ENCODE measurements around the gene HDAC7. TPM values are rescaled to one million over a fixed set of nuclear protein-coding genes. Genes with fewer than 3 reads are reported as not detected.
A peak's percentile ranks its signal among the peaks of the same experiment; 100 is the strongest.
"Not testable (repeated sequence)": the region's sequence is repeated elsewhere in the genome, so short reads cannot be mapped to it uniquely, and the experiment has no call there.

HDAC7 gene
- total RNA-seq, 4 donors from 2014 or later = 55.9 to 96.5 (median 59.4) TPM

GRCh38 chr12:47845081-47845480, 25.4 kb upstream of the HDAC7 start:
- TF ChIP-seq POLR2A (IDR thresholded peaks at IDR 0.05) (no peak), CTCF (IDR thresholded peaks at IDR 0.05) (no peak), POLR2AphosphoS5 (IDR thresholded peaks at IDR 0.05) (no peak), EP300 (IDR thresholded peaks at IDR 0.05) (no peak)
- 67 to 94% methylated on average over 1 to 6 of the region's 8 CpGs for WGBS, 2 donors (ENCODE audit: low coverage in 1 of 2)
- Histone ChIP-seq H3K4me1 (peaks cover 0 to 18% (median 0%) of the 10 kb centered on the region in 3 donors), H3K27ac (no peak overlapping the region), H3K36me3 (no peaks in the 10 kb centered on the region), H3K4me3 (no peak overlapping the region), H3K9me3 (no peaks in the 10 kb centered on the region), H3K27me3 (peaks cover 6% of the 10 kb centered on the region)
- ATAC-seq = no peak

GRCh38 chr12:47844264-47845019, 24.7 kb upstream of the HDAC7 start:
- 16 to 42% methylated on average over 5 to 11 of the region's 28 CpGs for WGBS, 2 donors (ENCODE audit: low coverage in 1 of 2)

GRCh38 chr12:47843226-47843980, 23.7 kb upstream of the HDAC7 start:
- H3K4me3 ChIP-seq = no peak overlapping the region
- 90 to 100% methylated on average over 2 to 7 of the region's 25 CpGs for WGBS, 2 donors (ENCODE audit: low coverage in 1 of 2)
- H3K27me3 ChIP-seq = peaks cover 6% of the 10 kb centered on the region
- H3K36me3 ChIP-seq = no peaks in the 10 kb centered on the region
- no peaks in the 10 kb centered on the region for H3K9me3 ChIP-seq
- TF ChIP-seq POLR2AphosphoS5 (IDR thresholded peaks at IDR 0.05) = no peak
- no peak for TF ChIP-seq EP300 (IDR thresholded peaks at IDR 0.05)
- TF ChIP-seq CTCF (IDR thresholded peaks at IDR 0.05) = no peak
- TF ChIP-seq POLR2A (IDR thresholded peaks at IDR 0.05) = no peak
- peaks cover 0 to 22% (median 0%) of the 10 kb centered on the region in 3 donors for H3K4me1 ChIP-seq
- ATAC-seq = no peak
- H3K27ac ChIP-seq = no peak overlapping the region

More at GRCh38 chr12:47844264-47845019, 24.7 kb upstream of the HDAC7 start:
- TF ChIP-seq POLR2A (IDR thresholded peaks at IDR 0.05) = no peak
- Histone ChIP-seq H3K4me3 (no peak overlapping the region), H3K27ac (peak overlapping the region in 1 of 4 donors; percentile 5), H3K36me3 (no peaks in the 10 kb centered on the region), H3K4me1 (peaks cover 0 to 18% (median 0%) of the 10 kb centered on the region in 3 donors), H3K9me3 (no peaks in the 10 kb centered on the region), H3K27me3 (peaks cover 6% of the 10 kb centered on the region)
- peak; percentile 88 for ATAC-seq

- not testable (repeated sequence) for H3K36me3 ChIP-seq, H3K27ac ChIP-seq, ATAC-seq, H3K4me3 ChIP-seq, H3K27me3 ChIP-seq, H3K9me3 ChIP-seq
- WGBS, 2 donors (ENCODE audit: low coverage in 1 of 2) = 57 to 88% methylated on average over 1 of the region's 12 CpGs
- H3K4me1 ChIP-seq = peaks cover 0 to 31% (median 2%) of the 10 kb centered on the region in 3 donors
Measured at GRCh38 chr12:47842543-47842942, 22.8 kb upstream of the HDAC7 start.

GRCh38 chr12:47841910-47842309, 22.2 kb upstream of the HDAC7 start:
- Histone ChIP-seq H3K4me1 (peaks cover 0 to 37% (median 2%) of the 10 kb centered on the region in 3 donors), H3K9me3 (no peaks in the 10 kb centered on the region), H3K27ac (no peak overlapping the region), H3K4me3 (no peak overlapping the region), H3K36me3 (no peaks in the 10 kb centered on the region), H3K27me3 (peaks cover 6% of the 10 kb centered on the region)
- WGBS, 2 donors (ENCODE audit: low coverage in 1 of 2) = 33 to 58% methylated on average over 3 to 4 of the region's 4 CpGs
- ATAC-seq = no peak
- no peak for TF ChIP-seq POLR2AphosphoS5 (IDR thresholded peaks at IDR 0.05)
- no peak for TF ChIP-seq CTCF (IDR thresholded peaks at IDR 0.05)
- TF ChIP-seq EP300 (IDR thresholded peaks at IDR 0.05) = no peak
- TF ChIP-seq POLR2A (IDR thresholded peaks at IDR 0.05) = no peak
